Activated T-cell treated with anti-CD3 and anti-CD28 coated beads, Interleukin-2, amount 50 U/mL, for 4 hours (primary cell): Measurements from ENCODE around the gene PLCXD1. TPM values are rescaled to one million over a fixed set of nuclear protein-coding genes. Genes with fewer than 3 reads are reported as not detected.
"Not testable (repeated sequence)": the region's sequence is repeated elsewhere in the genome, so short reads cannot be mapped to it uniquely, and the experiment has no call there.

ENCODE experiments used
- ATAC-seq, 2 donors: fragments of 200-7000 bp; cut with Tn5 transposase; one replicate each; pipeline ENCODE4 v1.10.0; 2021
- DNase-seq: peaks from one replicate; pipeline ENCODE4 v3.0.0-alpha.2; 2020
- H3K27me3 Mint-ChIP-seq: one replicate; pipeline ENCODE4 v1.8.0; 2021; ENCODE audit warnings: low read depth, mixed read lengths
- H3K36me3 Mint-ChIP-seq: one replicate; pipeline ENCODE4 v1.8.0; 2022; ENCODE audit warnings: mixed read lengths; ENCODE audit not compliant: insufficient read depth
- H3K4me1 Mint-ChIP-seq: one replicate; pipeline ENCODE4 v1.8.0; 2021; ENCODE audit warnings: low read depth, mixed read lengths
- H3K4me3 Mint-ChIP-seq: one replicate; pipeline ENCODE4 v1.8.0; 2021; ENCODE audit warnings: mild to moderate bottlenecking, moderate library complexity, mixed read lengths
- H3K9me3 Mint-ChIP-seq: one replicate; pipeline ENCODE4 v1.8.0; 2021; ENCODE audit warnings: mixed read lengths
- total RNA-seq, 3 donors: library from RNA; stranded (reverse); gene quantifications; one replicate each; pipeline ENCODE4 v1.2.1, GENCODE V29; 2021

PLCXD1 gene
- total RNA-seq, 3 donors from 2014 or later: 23.6 to 57.6 (median 24.1) TPM

- DNase-seq (no peak), ATAC-seq (no peak)
- Mint-ChIP-seq H3K27me3 (no peaks in the 10 kb centered on the region), H3K36me3 (peaks cover 8% of the 10 kb centered on the region), H3K4me3 (no peak overlapping the region), H3K4me1 (peaks cover 4% of the 10 kb centered on the region), H3K9me3 (no peaks in the 10 kb centered on the region)
Measured at GRCh38 chrX:350534-351323, 69.5 kb downstream of the PLCXD1 start.

- ATAC-seq, H3K9me3 Mint-ChIP-seq, DNase-seq, H3K36me3 Mint-ChIP-seq, H3K4me1 Mint-ChIP-seq, H3K4me3 Mint-ChIP-seq, H3K27me3 Mint-ChIP-seq: not testable (repeated sequence)
Measured at GRCh38 chrX:351324-351641, 70.1 kb downstream of the PLCXD1 start.

- no peak for ATAC-seq
- Mint-ChIP-seq H3K4me3 (no peak overlapping the region), H3K4me1 (peaks cover 11% of the 10 kb centered on the region), H3K27me3 (no peaks in the 10 kb centered on the region), H3K36me3 (peaks cover 8% of the 10 kb centered on the region), H3K9me3 (no peaks in the 10 kb centered on the region)
- DNase-seq: no peak
Measured at GRCh38 chrX:351736-352135, 70.6 kb downstream of the PLCXD1 start.

- no peak for DNase-seq
- peaks cover 15% of the 10 kb centered on the region for H3K4me1 Mint-ChIP-seq
- H3K36me3 Mint-ChIP-seq: peaks cover 11% of the 10 kb centered on the region
- H3K4me3 Mint-ChIP-seq: no peak overlapping the region
- no peak for ATAC-seq
- no peaks in the 10 kb centered on the region for H3K27me3 Mint-ChIP-seq
- H3K9me3 Mint-ChIP-seq: peaks cover under 1% of the 10 kb centered on the region
Measured at GRCh38 chrX:352181-352580, 71.0 kb downstream of the PLCXD1 start.

- Mint-ChIP-seq H3K9me3 (peaks cover 6% of the 10 kb centered on the region), H3K4me1 (peaks cover 21% of the 10 kb centered on the region), H3K27me3 (no peaks in the 10 kb centered on the region), H3K4me3 (no peak overlapping the region), H3K36me3 (peaks cover 17% of the 10 kb centered on the region)
- DNase-seq (no peak), ATAC-seq (no peak)
Measured at GRCh38 chrX:352582-353314, 71.6 kb downstream of the PLCXD1 start.

Other genes with a start within 250 kb of the PLCXD1 start
- gene GTPBP6, start 37.4 kb downstream of the PLCXD1 start, total RNA-seq: 100 to 1,000 TPM; 123 to 142 (median 134) TPM
- 10 to 100 TPM; 29.0 to 47.6 (median 30.3) TPM for gene PPP2R3B, start 105.5 kb downstream of the PLCXD1 start, total RNA-seq